ENCODE data around the gene UBLCP1. TPM values are rescaled to one million over a fixed set of nuclear protein-coding genes. Genes with fewer than 3 reads are reported as not detected.
A peak's percentile ranks its signal among the peaks of the same experiment; 100 is the strongest.
"Not testable (repeated sequence)": the region's sequence is repeated elsewhere in the genome, so short reads cannot be mapped to it uniquely, and the experiment has no call there.

The UBLCP1 gene
- total and polyA plus RNA-seq, 2 donors (not counting 1 experiment from before 2014, with no cell fraction given): 9.6 to 25.1 TPM

DNA sequence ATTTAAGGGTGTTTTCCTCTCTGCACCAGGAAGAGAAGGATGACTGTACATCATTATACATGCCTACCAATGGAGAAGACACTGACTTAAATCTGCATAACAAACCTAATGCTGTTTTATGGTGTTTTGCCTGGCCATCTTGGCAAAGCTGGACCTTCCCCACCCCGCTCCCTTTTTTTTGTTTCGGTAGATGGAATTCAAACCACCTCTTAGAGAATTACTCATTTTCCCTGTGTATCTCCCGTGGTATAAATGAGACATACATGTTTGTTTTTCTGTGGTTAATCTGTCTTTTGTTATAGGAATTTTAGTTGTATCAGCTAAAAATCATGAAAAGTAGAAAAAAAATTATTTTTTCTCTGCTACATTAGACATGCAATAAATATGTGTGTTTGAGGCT lies 38.4 kb downstream of the UBLCP1 start:
- Histone ChIP-seq H3K27me3 (replicated peaks in 1 of 4; ENCODE audit: control extremely low read depth in 1 of 4, control insufficient read depth in 3 of 4, insufficient read depth in 4 of 4, low read length in 3 of 4) (no peaks in the 10 kb centered on the region), H3K36me3 (replicated peaks in 1 of 2; ENCODE audit: control extremely low read depth in 1 of 2, control insufficient read depth in 1 of 2, extremely low read depth in 1 of 2, insufficient read depth in 2 of 2, low read length in 1 of 2) (no peaks in the 10 kb centered on the region), H2AFZ (ENCODE audit: insufficient read depth, low read depth, low read length, poor library complexity, severe bottlenecking) (no peak overlapping the region), H3K4me3 (ENCODE audit: control extremely low read depth in 1 of 5, extremely low read depth in 1 of 5, insufficient read depth in 1 of 5, low read depth in 2 of 5, low read length in 4 of 5) (no peak overlapping the region), H4K20me1 (ENCODE audit: control insufficient read depth, insufficient read depth, low read length, poor library complexity, severe bottlenecking) (no peaks in the 10 kb centered on the region), H3K4me1 (ENCODE audit: control insufficient read depth in 2 of 2, insufficient read depth in 2 of 2, low read length in 2 of 2) (no peaks in the 10 kb centered on the region), H3K79me2 (ENCODE audit: control insufficient read depth, insufficient read depth, low read length) (no peaks in the 10 kb centered on the region), H3K9me3 (ENCODE audit: control extremely low read depth in 1 of 3, control insufficient read depth in 2 of 3, insufficient read depth in 1 of 3, low read length in 2 of 3) (peaks cover 4 to 45% (median 40%) of the 10 kb centered on the region in 3 donors), H3K9ac (ENCODE audit: low read length) (no peak overlapping the region), H3K27ac (ENCODE audit: low read length in 2 of 2) (no peak overlapping the region), H3K4me2 (replicated peaks; ENCODE audit: low read depth, low read length, poor library complexity, severe bottlenecking) (no peak overlapping the region)
- no peaks in the 10 kb centered on the region for H3K27me3 Mint-ChIP-seq
- DNase-seq: no peak
- H3K9me3 Mint-ChIP-seq (ENCODE audit: insufficient read depth): peaks cover 22% of the 10 kb centered on the region
- ChIA-PET POLR2A (no interaction called here), CTCF (interaction anchor here (1.2 to 1.4 kb wide), 2 partner anchors 15 to 145 kb away, joined by 4 read pairs; no protein-coding TSS in a partner anchor)
- no peak for ATAC-seq (ENCODE audit: low read depth)
- no peak overlapping the region for H3K4me3 Mint-ChIP-seq
- intact Hi-C loops (cut with micrococcal nuclease): no loop called here
- no CpG with 5 or more reads among the region's 3 CpGs for WGBS (ENCODE audit: insufficient coverage)
- TF ChIP-seq, protein P1, sequence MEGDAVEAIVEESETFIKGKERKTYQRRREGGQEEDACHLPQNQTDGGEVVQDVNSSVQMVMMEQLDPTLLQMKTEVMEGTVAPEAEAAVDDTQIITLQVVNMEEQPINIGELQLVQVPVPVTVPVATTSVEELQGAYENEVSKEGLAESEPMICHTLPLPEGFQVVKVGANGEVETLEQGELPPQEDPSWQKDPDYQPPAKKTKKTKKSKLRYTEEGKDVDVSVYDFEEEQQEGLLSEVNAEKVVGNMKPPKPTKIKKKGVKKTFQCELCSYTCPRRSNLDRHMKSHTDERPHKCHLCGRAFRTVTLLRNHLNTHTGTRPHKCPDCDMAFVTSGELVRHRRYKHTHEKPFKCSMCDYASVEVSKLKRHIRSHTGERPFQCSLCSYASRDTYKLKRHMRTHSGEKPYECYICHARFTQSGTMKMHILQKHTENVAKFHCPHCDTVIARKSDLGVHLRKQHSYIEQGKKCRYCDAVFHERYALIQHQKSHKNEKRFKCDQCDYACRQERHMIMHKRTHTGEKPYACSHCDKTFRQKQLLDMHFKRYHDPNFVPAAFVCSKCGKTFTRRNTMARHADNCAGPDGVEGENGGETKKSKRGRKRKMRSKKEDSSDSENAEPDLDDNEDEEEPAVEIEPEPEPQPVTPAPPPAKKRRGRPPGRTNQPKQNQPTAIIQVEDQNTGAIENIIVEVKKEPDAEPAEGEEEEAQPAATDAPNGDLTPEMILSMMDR (IDR thresholded peaks at IDR 0.05): no peak
- TF ChIP-seq EZH2 (IDR thresholded peaks at IDR 0.05; ENCODE audit: borderline replicate concordance, insufficient read depth, low read depth, low read length, poor library complexity, severe bottlenecking): no peak
- H3K4me1 Mint-ChIP-seq: peaks cover 16% of the 10 kb centered on the region
- H3K27ac Mint-ChIP-seq: no peak overlapping the region

DNA sequence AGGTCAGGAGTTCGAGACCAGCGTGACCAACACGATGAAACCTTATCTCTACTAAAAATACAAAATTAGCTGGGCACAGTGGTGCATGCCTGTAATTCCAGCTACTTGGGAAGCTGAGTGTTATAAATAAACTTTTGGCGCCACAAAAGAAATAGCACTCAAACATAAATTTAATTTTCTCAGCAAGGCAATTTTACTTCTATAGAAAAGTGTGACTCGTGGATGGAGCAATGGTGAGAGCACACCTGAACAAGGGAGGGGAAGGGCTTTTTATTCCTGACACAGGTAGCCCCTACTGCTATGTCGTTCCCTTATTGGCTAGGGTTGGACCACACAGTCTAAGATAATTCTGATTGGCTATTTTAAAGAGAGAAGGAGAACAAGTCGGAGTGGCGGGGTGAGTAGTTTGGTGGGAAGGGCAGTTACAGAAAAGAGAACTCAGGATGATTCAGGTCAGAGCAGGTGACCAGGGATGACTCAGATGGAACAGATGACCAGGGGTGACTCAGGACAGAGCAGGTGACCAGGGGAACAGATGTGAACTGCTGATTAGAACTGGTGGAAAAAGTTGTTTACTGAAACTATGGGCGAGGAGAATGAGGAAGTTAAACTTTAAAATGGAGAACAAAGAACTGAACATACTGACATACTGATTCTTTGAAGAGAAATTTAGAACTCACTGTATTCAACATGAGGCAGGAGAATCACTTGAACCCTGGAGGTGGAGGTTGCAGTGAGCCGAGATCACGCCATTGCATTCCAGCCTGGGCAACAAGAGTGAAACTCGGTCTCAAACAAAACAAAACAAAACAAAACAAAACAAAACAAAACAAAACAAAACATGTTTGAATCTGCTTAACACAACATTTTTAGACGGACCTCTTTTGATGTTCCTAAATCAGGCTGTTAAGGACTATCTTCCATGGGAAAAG lies 39.1 kb downstream of the UBLCP1 start:
- H3K4me2 ChIP-seq (replicated peaks; ENCODE audit: low read depth, low read length, poor library complexity, severe bottlenecking); H4K20me1 ChIP-seq (ENCODE audit: control insufficient read depth, insufficient read depth, low read length, poor library complexity, severe bottlenecking); H3K4me3 ChIP-seq (ENCODE audit: control extremely low read depth in 1 of 5, extremely low read depth in 1 of 5, insufficient read depth in 1 of 5, low read depth in 2 of 5, low read length in 4 of 5); H3K27me3 Mint-ChIP-seq; H3K4me1 ChIP-seq (ENCODE audit: control insufficient read depth in 2 of 2, insufficient read depth in 2 of 2, low read length in 2 of 2); intact Hi-C loops (cut with micrococcal nuclease); H3K27me3 ChIP-seq (replicated peaks in 1 of 4; ENCODE audit: control extremely low read depth in 1 of 4, control insufficient read depth in 3 of 4, insufficient read depth in 4 of 4, low read length in 3 of 4); H3K9ac ChIP-seq (ENCODE audit: low read length); H3K79me2 ChIP-seq (ENCODE audit: control insufficient read depth, insufficient read depth, low read length); POLR2A ChIA-PET; H3K27ac ChIP-seq (ENCODE audit: low read length in 2 of 2); H3K36me3 ChIP-seq (replicated peaks in 1 of 2; ENCODE audit: control extremely low read depth in 1 of 2, control insufficient read depth in 1 of 2, extremely low read depth in 1 of 2, insufficient read depth in 2 of 2, low read length in 1 of 2): not testable (repeated sequence)
- Histone ChIP-seq H2AFZ (ENCODE audit: insufficient read depth, low read depth, low read length, poor library complexity, severe bottlenecking) (peak overlapping the region; percentile 26), H3K9me3 (ENCODE audit: control extremely low read depth in 1 of 3, control insufficient read depth in 2 of 3, insufficient read depth in 1 of 3, low read length in 2 of 3) (peaks cover 4 to 45% (median 37%) of the 10 kb centered on the region in 3 donors)
- DNase-seq (peak; percentile 15), ATAC-seq (ENCODE audit: low read depth) (peak; percentile 49)
- H3K9me3 Mint-ChIP-seq (ENCODE audit: insufficient read depth): peaks cover 22% of the 10 kb centered on the region
- CTCF ChIA-PET: interaction anchor here (1.2 to 1.4 kb wide), 2 partner anchors 15 to 145 kb away, joined by 4 read pairs; no protein-coding TSS in a partner anchor
- 92% methylated on average over 3 of the region's 13 CpGs for WGBS (ENCODE audit: insufficient coverage)
- H3K4me3 Mint-ChIP-seq: peak overlapping the region; percentile 59
- H3K4me1 Mint-ChIP-seq: peaks cover 16% of the 10 kb centered on the region
- peak overlapping the region; percentile 94 for H3K27ac Mint-ChIP-seq
